ENCODE results near the gene GPC5.
"Not testable (repeated sequence)": the region's sequence is repeated elsewhere in the genome, so short reads cannot be mapped to it uniquely, and the experiment has no call there.

GPC5 gene

GRCh38 chr13:91660076-91660415, 261.6 kb downstream of the GPC5 start:
- no peak for DNase-seq

- DNase-seq, result no peak
Observed at GRCh38 chr13:91661692-91662490, 263.5 kb downstream of the GPC5 start.

GRCh38 chr13:91664039-91664438, 265.6 kb downstream of the GPC5 start:
- DNase-seq, result no peak

- DNase-seq, result no peak
Observed at GRCh38 chr13:91667486-91667885, 269.1 kb downstream of the GPC5 start.

- DNase-seq, result no peak
Observed at GRCh38 chr13:91668866-91669495, 270.6 kb downstream of the GPC5 start.

GRCh38 chr13:91674347-91674746, 275.9 kb downstream of the GPC5 start:
- not testable (repeated sequence) for DNase-seq

- DNase-seq, result no peak
Observed at GRCh38 chr13:91684746-91685145, 286.3 kb downstream of the GPC5 start.

GRCh38 chr13:91690944-91691343, 292.5 kb downstream of the GPC5 start:
- no peak for DNase-seq

GRCh38 chr13:91693466-91693865, 295.0 kb downstream of the GPC5 start:
- DNase-seq, result no peak

- DNase-seq, result no peak
Observed at GRCh38 chr13:91698308-91698707, 299.9 kb downstream of the GPC5 start.

- no peak for DNase-seq
Observed at GRCh38 chr13:91698767-91699166, 300.3 kb downstream of the GPC5 start.

GRCh38 chr13:91699863-91700262, 301.4 kb downstream of the GPC5 start:
- DNase-seq, result no peak

GRCh38 chr13:91701975-91702374, 303.6 kb downstream of the GPC5 start:
- DNase-seq, result no peak

- DNase-seq, result no peak
Observed at GRCh38 chr13:91702411-91702810, 304.0 kb downstream of the GPC5 start.

- DNase-seq, result no peak
Observed at GRCh38 chr13:91704398-91704797, 306.0 kb downstream of the GPC5 start.

- DNase-seq, result no peak
Observed at GRCh38 chr13:91708558-91708957, 310.1 kb downstream of the GPC5 start.

GRCh38 chr13:91709180-91709579, 310.8 kb downstream of the GPC5 start:
- DNase-seq, result no peak

- DNase-seq, result no peak
Observed at GRCh38 chr13:91710733-91711132, 312.3 kb downstream of the GPC5 start.

- DNase-seq, result no peak
Observed at GRCh38 chr13:91714855-91715254, 316.4 kb downstream of the GPC5 start.

- no peak for DNase-seq
Observed at GRCh38 chr13:91716436-91717065, 318.1 kb downstream of the GPC5 start.

- no peak for DNase-seq
Observed at GRCh38 chr13:91719033-91719432, 320.6 kb downstream of the GPC5 start.

GRCh38 chr13:91721413-91721812, 323.0 kb downstream of the GPC5 start:
- no peak for DNase-seq

- DNase-seq, result no peak
Observed at GRCh38 chr13:91722267-91722884, 324.0 kb downstream of the GPC5 start.

GRCh38 chr13:91724591-91724990, 326.2 kb downstream of the GPC5 start:
- no peak for DNase-seq
